Activated CD8-positive, alpha-beta memory T cell treated with anti-CD3 and anti-CD28 coated beads, Interleukin-2, amount 10 ng/mL, durations not matched to agents 7 days and 5 days (primary cell): ENCODE measurements around the gene IKZF3. TPM values are rescaled to one million over a fixed set of nuclear protein-coding genes. Genes with fewer than 3 reads are reported as not detected.

ENCODE experiments used
- ATAC-seq: fragments of 150-1000 bp; cut with Tn5 transposase; one replicate; pipeline ENCODE4 v1.10.0; 2021; ENCODE audit warnings: moderate library complexity
- CTCF ChIA-PET: fragments of 350-600 bp; sonication (Branson Sonifier 250); formaldehyde crosslinking; loops from one replicate; lab custom pipeline; 2021; ENCODE audit warnings: antibody characterized with exemption; lab: Charles Lee
- DNase-seq: peaks from one replicate; pipeline ENCODE4 v3.0.0-alpha.2; 2020
- H3K27ac Mint-ChIP-seq: one replicate; pipeline ENCODE4 v1.8.0; 2021; ENCODE audit warnings: mild to moderate bottlenecking, mixed read lengths
- H3K27me3 Mint-ChIP-seq: one replicate; pipeline ENCODE4 v1.8.0; 2021; ENCODE audit warnings: mixed read lengths
- H3K36me3 Mint-ChIP-seq: one replicate; pipeline ENCODE4 v1.8.0; 2021; ENCODE audit warnings: mild to moderate bottlenecking, mixed read lengths
- H3K4me1 Mint-ChIP-seq: one replicate; pipeline ENCODE4 v1.8.0; 2021; ENCODE audit warnings: mixed read lengths
- H3K4me3 Mint-ChIP-seq: one replicate; pipeline ENCODE4 v1.8.0; 2021; ENCODE audit warnings: mild to moderate bottlenecking, moderate library complexity, mixed read lengths
- H3K9me3 Mint-ChIP-seq: one replicate; pipeline ENCODE4 v1.8.0; 2022; ENCODE audit warnings: low read depth, mixed read lengths
- total RNA-seq, 2 experiments: library from RNA; stranded (reverse); gene quantifications; one replicate each; pipeline ENCODE4 v1.2.3, GENCODE V29; 2021

IKZF3 gene
- total RNA-seq, 2 experiments from 2014 or later = 70.8 to 119 TPM

- Mint-ChIP-seq H3K4me1 (peaks cover 7% of the 10 kb centered on the region), H3K4me3 (no peak overlapping the region), H3K9me3 (no peaks in the 10 kb centered on the region), H3K27ac (no peak overlapping the region), H3K36me3 (no peaks in the 10 kb centered on the region), H3K27me3 (peaks cover 6% of the 10 kb centered on the region)
- DNase-seq (no peak), ATAC-seq (no peak)
- CTCF ChIA-PET = interaction anchor here (0.6 to 2.1 kb wide), 4 partner anchors 9 to 170 kb away, joined by 3 to 11 read pairs (median 3); partner anchors contain the start of gene MIEN1
These were observed 119.9 kb downstream of the IKZF3 start for GRCh38 chr17:39744075-39744835.

- Mint-ChIP-seq H3K9me3 (no peaks in the 10 kb centered on the region), H3K27ac (no peak overlapping the region), H3K4me1 (peaks cover 12% of the 10 kb centered on the region), H3K27me3 (peaks cover 6% of the 10 kb centered on the region), H3K4me3 (no peak overlapping the region), H3K36me3 (no peaks in the 10 kb centered on the region)
- CTCF ChIA-PET = interaction anchor here (2.1 kb wide), 1 partner anchor 13 kb away, joined by 11 read pairs; the partner anchor contains the start of gene MIEN1
- ATAC-seq (no peak), DNase-seq (no peak)
These were observed 121.2 kb downstream of the IKZF3 start for GRCh38 chr17:39742856-39743436.

GRCh38 chr17:39742126-39742855, 121.8 kb downstream of the IKZF3 start:
- Mint-ChIP-seq H3K4me3 (no peak overlapping the region), H3K27me3 (peaks cover 6% of the 10 kb centered on the region), H3K27ac (no peak overlapping the region), H3K4me1 (peaks cover 12% of the 10 kb centered on the region), H3K36me3 (no peaks in the 10 kb centered on the region), H3K9me3 (no peaks in the 10 kb centered on the region)
- CTCF ChIA-PET = no interaction called here
- ATAC-seq = no peak
- no peak for DNase-seq

GRCh38 chr17:39740357-39741111, 123.6 kb downstream of the IKZF3 start:
- Mint-ChIP-seq H3K4me1 (peaks cover 12% of the 10 kb centered on the region), H3K27me3 (peaks cover 12% of the 10 kb centered on the region), H3K4me3 (no peak overlapping the region), H3K27ac (no peak overlapping the region), H3K9me3 (no peaks in the 10 kb centered on the region), H3K36me3 (no peaks in the 10 kb centered on the region)
- ATAC-seq (no peak), DNase-seq (peak; percentile 39)
- CTCF ChIA-PET = no interaction called here

GRCh38 chr17:39739885-39740356, 124.2 kb downstream of the IKZF3 start:
- H3K27ac Mint-ChIP-seq = no peak overlapping the region

DNA sequence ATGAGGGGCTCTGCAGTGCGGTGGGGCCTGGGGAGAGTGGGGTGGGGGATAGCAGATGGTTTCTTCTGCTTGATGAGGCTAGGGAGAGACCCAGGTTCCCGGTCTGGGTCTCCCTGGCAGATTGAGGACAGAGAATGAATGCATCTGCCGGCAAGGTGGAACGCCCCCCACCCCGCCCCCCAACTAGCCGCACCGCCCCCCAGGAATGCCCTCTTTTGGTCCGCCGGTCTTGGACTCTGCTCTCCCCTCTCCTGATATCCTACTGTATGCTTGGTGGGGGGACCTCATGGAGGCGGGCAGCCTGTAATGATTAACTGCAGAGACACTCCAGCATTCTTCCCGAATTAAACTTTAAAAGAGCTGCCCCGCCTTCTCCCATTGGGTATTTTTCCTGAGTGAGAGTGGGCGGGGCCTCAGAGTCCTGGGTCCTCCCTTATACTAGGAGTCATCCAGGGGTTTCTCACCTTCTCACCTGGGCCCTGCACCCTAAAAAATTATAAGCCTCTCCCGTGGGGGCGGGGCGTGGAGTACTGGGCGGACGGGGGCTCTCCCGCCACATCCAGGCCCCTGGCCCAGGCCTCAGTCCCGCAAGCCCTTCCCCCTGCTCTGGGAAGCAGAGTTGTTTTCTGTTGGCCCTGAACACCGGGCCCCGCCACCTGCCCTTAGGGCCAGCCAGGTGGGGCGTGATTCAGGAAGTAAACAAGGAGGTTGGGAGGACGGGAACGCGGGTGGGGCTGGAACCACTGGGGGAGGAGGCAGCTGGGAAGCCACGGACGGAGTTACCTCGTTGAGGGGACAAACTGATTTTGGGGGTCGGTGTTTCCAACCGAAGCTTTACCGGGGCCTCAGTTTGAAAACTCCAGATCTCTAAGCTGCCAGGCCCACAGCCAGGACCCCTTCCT, 124.9 kb downstream of the IKZF3 start:
- no peak overlapping the region for H3K27ac Mint-ChIP-seq
- no peaks in the 10 kb centered on the region for H3K9me3 Mint-ChIP-seq
- CTCF ChIA-PET = interaction anchor here (0.6 to 1.1 kb wide), 2 partner anchors 21 to 382 kb away, joined by 3 read pairs; no protein-coding TSS in a partner anchor
- no peak for DNase-seq
- H3K36me3 Mint-ChIP-seq = no peaks in the 10 kb centered on the region
- no peak overlapping the region for H3K4me3 Mint-ChIP-seq
- no peak for ATAC-seq
- peaks cover 12% of the 10 kb centered on the region for H3K4me1 Mint-ChIP-seq
- H3K27me3 Mint-ChIP-seq = peaks cover 12% of the 10 kb centered on the region

More at GRCh38 chr17:39739885-39740356, 124.2 kb downstream of the IKZF3 start:
- Mint-ChIP-seq H3K27me3 (peaks cover 12% of the 10 kb centered on the region), H3K4me3 (no peak overlapping the region), H3K4me1 (peaks cover 12% of the 10 kb centered on the region), H3K9me3 (no peaks in the 10 kb centered on the region), H3K36me3 (no peaks in the 10 kb centered on the region)
- DNase-seq = no peak
- CTCF ChIA-PET = interaction anchor here (1.1 kb wide), 1 partner anchor 21 kb away, joined by 3 read pairs; no protein-coding TSS in a partner anchor
- ATAC-seq = no peak

- Mint-ChIP-seq H3K36me3 (no peaks in the 10 kb centered on the region), H3K27ac (no peak overlapping the region), H3K27me3 (peaks cover 12% of the 10 kb centered on the region), H3K9me3 (no peaks in the 10 kb centered on the region), H3K4me1 (peaks cover 12% of the 10 kb centered on the region), H3K4me3 (no peak overlapping the region)
- CTCF ChIA-PET = no interaction called here
- ATAC-seq (peak; percentile 74), DNase-seq (peak; percentile 57)
These were observed 125.6 kb downstream of the IKZF3 start for GRCh38 chr17:39738568-39738901.

DNA sequence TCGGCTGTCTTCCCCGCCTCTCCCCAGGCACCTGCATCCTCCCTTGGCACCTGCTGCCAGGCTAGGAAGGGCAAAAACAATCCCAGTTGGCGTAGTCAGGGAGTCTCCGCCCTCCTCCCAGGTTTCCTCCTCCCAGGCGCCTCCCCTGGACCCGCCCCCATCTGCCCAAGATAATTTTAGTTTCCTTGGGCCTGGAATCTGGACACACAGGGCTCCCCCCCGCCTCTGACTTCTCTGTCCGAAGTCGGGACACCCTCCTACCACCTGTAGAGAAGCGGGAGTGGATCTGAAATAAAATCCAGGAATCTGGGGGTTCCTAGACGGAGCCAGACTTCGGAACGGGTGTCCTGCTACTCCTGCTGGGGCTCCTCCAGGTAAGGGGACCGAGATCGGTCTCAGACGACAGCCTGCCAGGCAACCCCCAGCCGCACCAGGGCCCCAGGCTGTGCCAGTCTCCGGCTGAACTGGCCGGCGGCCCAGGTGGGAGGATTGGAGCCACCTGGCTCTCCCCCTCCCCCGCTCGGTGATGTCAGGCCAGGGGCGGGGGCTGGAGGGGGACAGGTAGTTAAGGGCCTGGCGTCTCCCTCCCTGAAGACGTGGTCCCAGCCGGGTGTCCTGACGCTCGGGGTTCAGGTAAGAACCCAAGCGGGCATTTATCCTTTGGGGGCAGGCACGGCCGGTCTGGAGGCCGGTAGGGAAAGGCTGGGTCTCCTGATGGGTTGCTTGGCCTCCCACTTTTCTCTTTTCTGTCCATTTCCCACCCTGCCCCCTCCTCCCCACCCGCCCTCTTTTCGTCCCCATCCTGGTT, 126.1 kb downstream of the IKZF3 start, which contains the start of gene GRB7:
GRB7 (plus strand) TSS at position 179 of the 808 bp plus-strand sequence. CDS start 4,364 bp downstream, outside the sequence.
- H3K27ac Mint-ChIP-seq = no peak within 1 kb of the TSS
- H3K4me3 Mint-ChIP-seq = no peak within 1 kb of the TSS
- H3K36me3 Mint-ChIP-seq = no peaks in the 10 kb centered on the region
- no peaks in the 10 kb centered on the region for H3K9me3 Mint-ChIP-seq
- DNase-seq = no peak
- no peak for ATAC-seq
- H3K4me1 Mint-ChIP-seq = peaks cover 12% of the 10 kb centered on the region
- CTCF ChIA-PET = no interaction called here
- H3K27me3 Mint-ChIP-seq = peaks cover 8% of the 10 kb centered on the region

- peaks cover 12% of the 10 kb centered on the region for H3K4me1 Mint-ChIP-seq
- H3K27me3 Mint-ChIP-seq = peaks cover 8% of the 10 kb centered on the region
- CTCF ChIA-PET = interaction anchor here (1.3 kb wide), 1 partner anchor 16 kb away, joined by 5 read pairs; no protein-coding TSS in a partner anchor
- no peaks in the 10 kb centered on the region for H3K36me3 Mint-ChIP-seq
- DNase-seq (no peak), ATAC-seq (no peak)
- no peak overlapping the region for H3K4me3 Mint-ChIP-seq
- no peaks in the 10 kb centered on the region for H3K9me3 Mint-ChIP-seq
- H3K27ac Mint-ChIP-seq = no peak overlapping the region
These were observed 126.8 kb downstream of the IKZF3 start for GRCh38 chr17:39737206-39737759.

DNA sequence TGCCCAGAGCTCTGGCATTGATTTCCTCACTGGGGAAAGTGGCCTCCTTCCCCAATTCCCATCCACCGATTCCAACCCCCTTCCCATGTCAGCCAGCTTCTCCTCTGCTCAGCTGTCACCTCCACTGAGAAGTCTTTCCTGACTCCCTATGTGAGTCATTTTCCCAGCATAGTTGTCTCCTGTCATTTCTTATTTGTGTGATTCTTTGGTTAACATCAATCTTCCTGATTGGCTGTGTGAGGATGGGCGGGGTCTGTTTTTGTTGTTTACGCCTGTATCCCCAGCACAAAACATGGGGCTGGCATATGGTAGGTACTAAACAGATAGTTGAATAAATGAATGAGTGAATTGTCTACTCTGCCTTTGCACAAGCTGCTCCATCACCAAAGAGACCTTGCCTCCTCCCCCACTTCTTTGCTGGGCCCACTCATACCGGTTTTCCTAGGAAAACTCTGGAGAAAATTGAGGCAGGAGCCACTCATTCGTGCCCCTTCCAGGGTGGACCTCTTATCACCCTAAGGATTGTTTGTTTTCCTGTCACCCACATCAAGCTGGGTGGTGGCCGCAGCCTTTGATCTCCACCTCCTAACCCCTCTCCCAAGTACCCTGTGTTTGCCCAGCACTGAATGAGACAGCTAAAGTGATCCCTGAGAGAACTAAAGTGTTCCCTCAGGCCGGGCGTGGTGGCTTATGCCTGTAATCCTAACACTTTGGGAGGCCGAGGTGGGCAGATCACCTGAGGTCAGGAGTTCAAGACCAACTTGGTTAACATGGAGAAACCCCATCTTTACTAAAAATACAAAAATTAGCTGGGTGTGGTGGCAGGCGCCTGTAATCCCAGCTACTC, 127.6 kb downstream of the IKZF3 start:
- no peak overlapping the region for H3K4me3 Mint-ChIP-seq
- no peaks in the 10 kb centered on the region for H3K9me3 Mint-ChIP-seq
- DNase-seq (no peak), ATAC-seq (no peak)
- H3K36me3 Mint-ChIP-seq = no peaks in the 10 kb centered on the region
- no peak overlapping the region for H3K27ac Mint-ChIP-seq
- peaks cover 8% of the 10 kb centered on the region for H3K27me3 Mint-ChIP-seq
- peaks cover 12% of the 10 kb centered on the region for H3K4me1 Mint-ChIP-seq
- CTCF ChIA-PET = interaction anchor here (1.3 kb wide), 1 partner anchor 17 kb away, joined by 5 read pairs; no protein-coding TSS in a partner anchor
